LNCaP clone FGC (cell line): ENCODE results near the gene ICE2.

Experiments used
- DNase-seq: peaks from one replicate; pipeline ENCODE4 v3.0.0-alpha.2; 2011; ENCODE audit warnings: low read depth
- H3K4me3 ChIP-seq: 2 replicates; pipeline ENCODE4 v1.5.1; 2011; ENCODE audit warnings: mild to moderate bottlenecking, low read depth, low read length, control low read depth
- CTCF ChIP-seq: IDR thresholded peaks from 2 replicates; pipeline ENCODE4 v1.5.1; 2012; ENCODE audit warnings: mild to moderate bottlenecking; ENCODE audit not compliant: control insufficient read depth, insufficient read depth; ENCODE audit errors: extremely low read depth

Gene ICE2

DNA sequence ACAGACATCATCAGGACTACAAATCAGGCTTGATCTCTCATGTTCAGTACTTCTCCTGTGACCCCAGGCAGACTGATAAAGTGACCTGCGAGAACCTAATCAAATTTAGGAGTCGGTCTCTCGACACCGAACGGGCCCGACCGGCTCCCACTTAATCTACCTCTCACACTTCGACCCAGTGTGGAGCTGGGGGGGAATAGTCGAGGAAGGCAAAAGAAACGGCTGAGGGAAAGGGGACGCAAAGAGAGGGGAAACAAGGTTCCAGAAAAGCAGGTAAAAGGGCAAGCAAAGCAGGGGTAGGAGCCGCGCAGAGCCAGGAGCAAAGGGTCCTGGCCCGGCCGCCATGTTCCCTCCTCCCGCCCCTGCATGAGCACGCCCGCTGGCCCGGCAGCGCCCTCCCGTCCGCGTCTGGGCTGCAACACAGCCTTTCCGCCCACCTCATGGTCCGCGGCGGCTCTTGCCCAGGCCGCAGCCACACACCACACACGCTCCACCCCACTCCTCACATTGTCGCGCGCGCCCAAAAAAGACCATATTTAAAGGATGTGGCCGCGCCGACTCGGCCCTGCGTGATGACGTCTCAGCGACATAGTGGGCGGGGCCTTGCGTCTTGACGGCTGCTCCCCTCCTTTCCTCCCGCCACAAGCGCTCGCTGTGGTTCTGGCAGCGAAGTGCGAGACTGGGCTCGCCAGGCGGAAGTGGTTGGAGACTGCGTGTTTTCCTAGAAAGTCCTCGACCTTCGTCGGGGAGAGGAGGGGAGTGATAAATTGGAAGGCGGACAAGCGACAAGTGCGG, at the start of gene ICE2:
Gene ICE2 (minus strand): TSS at position 577 of the 795 bp plus-strand sequence. CDS start 1,165 bp downstream, outside the sequence.
- H3K4me3 ChIP-seq = peak within 1 kb of the TSS; percentile 66
- peak; percentile 82 for DNase-seq
- TF ChIP-seq CTCF = 0 out of 2 replicates have a peak, but pooled peaks have one; percentile 5

DNA sequence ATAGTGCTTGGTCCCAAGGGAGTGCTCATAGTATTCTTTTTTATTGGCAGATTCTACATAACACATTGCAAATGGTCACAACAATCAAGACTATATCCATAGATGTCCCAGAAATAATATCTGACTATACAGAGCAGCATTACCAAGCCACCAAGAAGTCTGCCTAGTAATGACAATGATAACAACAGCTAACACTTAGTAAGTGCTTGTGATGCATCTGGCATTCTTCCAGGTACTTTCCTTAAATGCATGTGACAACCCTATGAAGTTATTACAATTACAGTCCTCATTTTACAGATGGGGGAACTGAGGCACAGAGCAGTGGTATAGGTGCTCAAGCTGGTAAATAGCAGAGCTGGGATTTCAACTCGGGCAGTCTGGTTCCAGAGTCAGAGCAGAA, 49.6 kb upstream of the ICE2 start:
- no peak for DNase-seq
- no peak for TF ChIP-seq CTCF
- H3K4me3 ChIP-seq = no peak overlapping the region

DNA sequence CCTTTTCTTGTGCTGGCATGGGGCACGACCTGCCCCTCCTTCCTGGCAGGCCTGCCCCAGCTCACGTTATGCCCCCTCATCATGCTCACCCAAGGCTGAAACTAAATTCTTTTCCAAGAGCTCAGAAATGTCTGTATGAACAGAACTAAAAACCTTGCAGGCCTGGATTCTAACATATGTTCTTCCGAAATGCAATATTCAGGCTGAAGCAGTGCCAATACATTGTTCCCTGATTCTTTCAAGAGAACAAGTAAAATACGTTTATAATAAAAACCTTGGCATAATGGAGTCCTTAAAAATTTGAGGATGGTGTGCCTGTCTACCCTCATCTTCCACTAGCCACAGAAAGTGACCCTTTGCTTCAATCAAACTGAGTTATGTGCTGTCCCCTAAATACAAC, 48.5 kb upstream of the ICE2 start:
- H3K4me3 ChIP-seq = no peak overlapping the region
- DNase-seq = no peak
- no peak for TF ChIP-seq CTCF

- H3K4me3 ChIP-seq = no peak overlapping the region
- peak; percentile 96 for DNase-seq
- TF ChIP-seq CTCF = no peak
Measured at GRCh38 chr15:60526127-60526616, 47.2 kb upstream of the ICE2 start.

GRCh38 chr15:60525341-60526039, 46.5 kb upstream of the ICE2 start:
- no peak for TF ChIP-seq CTCF
- H3K4me3 ChIP-seq = no peak overlapping the region
- no peak for DNase-seq

- DNase-seq = no peak
- no peak for TF ChIP-seq CTCF
- H3K4me3 ChIP-seq = no peak overlapping the region
Measured at GRCh38 chr15:60523056-60523455, 44.1 kb upstream of the ICE2 start.
